ENCODE measurements around the gene PHC3.

GRCh38 chr3:170137986-170138385 lies 43.5 kb downstream of the PHC3 start:
- TF ChIP-seq, protein P1, sequence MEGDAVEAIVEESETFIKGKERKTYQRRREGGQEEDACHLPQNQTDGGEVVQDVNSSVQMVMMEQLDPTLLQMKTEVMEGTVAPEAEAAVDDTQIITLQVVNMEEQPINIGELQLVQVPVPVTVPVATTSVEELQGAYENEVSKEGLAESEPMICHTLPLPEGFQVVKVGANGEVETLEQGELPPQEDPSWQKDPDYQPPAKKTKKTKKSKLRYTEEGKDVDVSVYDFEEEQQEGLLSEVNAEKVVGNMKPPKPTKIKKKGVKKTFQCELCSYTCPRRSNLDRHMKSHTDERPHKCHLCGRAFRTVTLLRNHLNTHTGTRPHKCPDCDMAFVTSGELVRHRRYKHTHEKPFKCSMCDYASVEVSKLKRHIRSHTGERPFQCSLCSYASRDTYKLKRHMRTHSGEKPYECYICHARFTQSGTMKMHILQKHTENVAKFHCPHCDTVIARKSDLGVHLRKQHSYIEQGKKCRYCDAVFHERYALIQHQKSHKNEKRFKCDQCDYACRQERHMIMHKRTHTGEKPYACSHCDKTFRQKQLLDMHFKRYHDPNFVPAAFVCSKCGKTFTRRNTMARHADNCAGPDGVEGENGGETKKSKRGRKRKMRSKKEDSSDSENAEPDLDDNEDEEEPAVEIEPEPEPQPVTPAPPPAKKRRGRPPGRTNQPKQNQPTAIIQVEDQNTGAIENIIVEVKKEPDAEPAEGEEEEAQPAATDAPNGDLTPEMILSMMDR (IDR thresholded peaks at IDR 0.05) = no peak
- no peak for TF ChIP-seq POLR2AphosphoS5 (IDR thresholded peaks at IDR 0.05; ENCODE audit: insufficient read depth in 1 of 2, low read depth in 1 of 2)
- TF ChIP-seq POLR2A (IDR thresholded peaks at IDR 0.05) = no peak
